AG09319 (cell line): ENCODE measurements around the gene DNMT3L.

Experiments
- DNase-seq: peaks from one replicate; pipeline ENCODE4 v3.0.0-alpha.2; 2010; ENCODE audit warnings: low read depth; ENCODE audit errors: extremely low read depth
- TF ChIP-seq, protein P1 (sequence below): IDR thresholded peaks from 2 replicates; pipeline ENCODE4 v1.5.1; 2011; ENCODE audit warnings: low read depth, mild to moderate bottlenecking, inconsistent platforms, low read length, moderate library complexity

DNMT3L gene

GRCh38 chr21:44293551-44294231 lies 32.0 kb upstream of the DNMT3L start:
- DNase-seq = no peak
- TF ChIP-seq, protein P1, sequence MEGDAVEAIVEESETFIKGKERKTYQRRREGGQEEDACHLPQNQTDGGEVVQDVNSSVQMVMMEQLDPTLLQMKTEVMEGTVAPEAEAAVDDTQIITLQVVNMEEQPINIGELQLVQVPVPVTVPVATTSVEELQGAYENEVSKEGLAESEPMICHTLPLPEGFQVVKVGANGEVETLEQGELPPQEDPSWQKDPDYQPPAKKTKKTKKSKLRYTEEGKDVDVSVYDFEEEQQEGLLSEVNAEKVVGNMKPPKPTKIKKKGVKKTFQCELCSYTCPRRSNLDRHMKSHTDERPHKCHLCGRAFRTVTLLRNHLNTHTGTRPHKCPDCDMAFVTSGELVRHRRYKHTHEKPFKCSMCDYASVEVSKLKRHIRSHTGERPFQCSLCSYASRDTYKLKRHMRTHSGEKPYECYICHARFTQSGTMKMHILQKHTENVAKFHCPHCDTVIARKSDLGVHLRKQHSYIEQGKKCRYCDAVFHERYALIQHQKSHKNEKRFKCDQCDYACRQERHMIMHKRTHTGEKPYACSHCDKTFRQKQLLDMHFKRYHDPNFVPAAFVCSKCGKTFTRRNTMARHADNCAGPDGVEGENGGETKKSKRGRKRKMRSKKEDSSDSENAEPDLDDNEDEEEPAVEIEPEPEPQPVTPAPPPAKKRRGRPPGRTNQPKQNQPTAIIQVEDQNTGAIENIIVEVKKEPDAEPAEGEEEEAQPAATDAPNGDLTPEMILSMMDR = no peak

DNA sequence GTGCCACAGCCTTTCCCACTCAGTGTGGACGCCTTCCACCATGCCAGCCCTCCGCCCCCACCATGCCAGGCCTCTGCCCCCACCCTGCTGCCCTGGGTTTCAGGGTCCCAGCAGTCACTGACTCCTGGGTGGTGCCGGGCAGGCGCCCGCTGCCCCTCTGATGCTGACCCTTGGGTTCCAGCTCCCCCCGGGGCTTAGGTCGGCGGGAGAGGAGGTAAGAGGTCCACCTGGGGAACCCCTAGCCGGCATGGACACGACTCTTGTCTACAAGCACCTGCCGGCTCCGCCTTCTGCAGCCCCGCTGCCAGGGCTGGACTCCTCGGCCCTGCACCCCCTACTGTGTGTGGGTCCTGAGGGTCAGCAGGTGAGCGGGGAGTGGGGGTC lies 31.1 kb upstream of the DNMT3L start:
- TF ChIP-seq, protein P1 = no peak
- DNase-seq = no peak

DNA sequence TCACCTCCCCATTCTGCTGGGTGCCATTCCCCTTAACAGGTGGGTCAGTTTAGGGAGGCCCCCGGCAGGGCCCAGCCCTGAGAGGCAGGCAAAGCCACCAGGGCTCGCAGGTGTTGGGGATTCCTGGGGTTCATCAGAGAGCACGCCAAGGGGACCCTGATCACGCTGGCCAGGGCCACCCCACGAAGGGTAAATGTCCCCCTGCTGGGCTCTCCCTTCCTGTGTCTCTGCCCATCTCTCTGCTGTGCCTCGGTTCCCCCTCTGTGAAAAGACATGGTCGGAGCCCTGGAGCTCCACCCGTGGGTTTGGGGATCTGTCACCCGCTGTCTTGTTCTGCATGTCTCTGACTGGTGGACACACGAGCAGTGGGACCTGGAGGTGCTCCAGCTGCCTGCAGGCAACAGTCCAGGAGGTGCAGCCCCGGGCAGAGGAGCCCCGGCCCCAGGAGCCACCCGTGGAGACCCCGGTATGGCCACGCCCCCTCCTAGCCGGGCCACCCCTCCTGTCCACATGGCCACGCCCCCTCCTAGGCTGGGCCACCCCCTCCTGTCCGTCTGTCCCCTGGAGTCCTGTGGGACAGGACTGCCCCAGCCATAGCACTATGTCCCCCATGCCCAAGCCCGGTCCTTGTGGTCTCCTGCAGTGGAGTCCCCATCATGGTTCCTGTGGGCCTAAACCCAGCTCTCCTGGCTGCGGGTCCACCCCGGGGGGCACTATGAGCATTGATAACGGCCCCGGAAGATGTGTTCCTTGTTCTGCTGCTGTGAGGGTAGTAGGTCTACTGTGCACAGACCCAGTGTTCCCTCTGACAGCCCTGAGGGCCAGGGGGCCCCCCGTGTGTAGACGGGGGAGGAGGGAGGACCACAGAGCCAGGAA lies 30.5 kb upstream of the DNMT3L start:
- no peak for DNase-seq
- TF ChIP-seq, protein P1 = no peak

DNA sequence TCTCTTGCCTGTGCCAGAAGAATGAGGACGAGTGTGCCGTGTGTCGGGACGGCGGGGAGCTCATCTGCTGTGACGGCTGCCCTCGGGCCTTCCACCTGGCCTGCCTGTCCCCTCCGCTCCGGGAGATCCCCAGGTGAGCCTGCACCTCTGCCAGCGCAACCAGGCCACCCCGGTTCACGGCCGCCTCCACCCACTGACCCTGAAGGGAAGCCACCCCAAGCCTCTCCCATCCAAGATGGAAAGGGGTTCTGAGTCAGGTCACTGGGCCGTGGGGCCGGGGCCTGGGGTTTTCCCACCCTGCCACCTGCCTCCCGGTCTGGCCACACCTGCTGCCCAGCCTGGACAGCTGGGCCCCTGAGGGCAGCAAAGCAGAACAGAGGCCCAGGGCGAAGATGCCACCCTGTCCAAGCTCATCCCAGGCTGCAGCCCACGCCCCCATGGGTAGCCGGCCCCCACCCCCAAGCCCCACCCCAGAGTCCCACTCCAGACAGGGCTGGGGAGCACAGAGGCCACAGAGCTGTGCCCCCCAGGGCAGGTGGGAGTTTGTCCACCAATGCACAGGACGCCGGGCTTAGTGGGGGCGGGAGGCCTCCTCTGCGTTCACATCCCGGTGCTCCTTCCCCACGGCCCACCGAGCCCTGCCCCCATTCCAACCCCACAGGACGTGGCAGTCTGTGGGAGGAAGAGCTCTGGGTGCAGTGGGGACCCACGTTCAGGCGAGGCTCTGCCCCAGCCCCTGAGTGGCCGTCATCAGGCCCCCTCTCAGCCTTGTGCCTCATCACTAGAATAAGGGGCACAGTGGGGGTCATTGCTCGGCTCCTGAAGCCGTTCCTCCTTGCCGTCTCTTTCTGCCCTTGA lies 29.6 kb upstream of the DNMT3L start:
- TF ChIP-seq, protein P1 = no peak

GRCh38 chr21:44290327-44291077 lies 28.8 kb upstream of the DNMT3L start:
- DNase-seq = no peak
- TF ChIP-seq, protein P1 = no peak

More for the DNA sequence above, 29.6 kb upstream of the DNMT3L start:
- DNase-seq = no peak

GRCh38 chr21:44289381-44290010 lies 27.8 kb upstream of the DNMT3L start:
- no peak for DNase-seq
- TF ChIP-seq, protein P1 = no peak
